ENCODE measurements around the gene NPAS1. TPM values are rescaled to one million over a fixed set of nuclear protein-coding genes. Genes with fewer than 3 reads are reported as not detected.

The NPAS1 gene
- total RNA-seq, 4 donors from 2014 or later: 0.44 TPM; not detected in 3

DNA sequence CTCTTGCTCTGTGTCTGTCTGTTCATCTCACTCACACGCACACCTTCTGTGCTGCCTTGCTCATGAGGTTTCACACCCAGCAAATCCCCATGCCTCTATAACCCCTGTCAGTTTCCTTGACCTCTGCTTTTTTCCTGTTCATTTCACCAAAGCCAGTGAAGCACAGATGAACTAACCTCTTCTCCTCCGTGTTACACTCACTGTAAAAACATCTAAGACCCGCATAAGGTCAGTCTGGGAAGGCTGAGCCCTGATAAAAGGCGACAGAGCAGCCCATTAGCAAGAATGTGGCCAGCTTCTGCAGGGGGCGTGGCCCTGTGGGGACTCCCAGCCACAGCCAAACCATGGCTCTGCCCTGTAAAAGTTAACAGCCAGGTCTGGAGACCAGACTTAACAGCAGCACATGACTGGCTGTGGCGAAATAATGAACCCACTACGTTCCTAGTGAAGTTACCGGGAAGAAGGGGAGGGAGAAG is 42.8 kb upstream of the NPAS1 start:
- TF ChIP-seq, protein P1, sequence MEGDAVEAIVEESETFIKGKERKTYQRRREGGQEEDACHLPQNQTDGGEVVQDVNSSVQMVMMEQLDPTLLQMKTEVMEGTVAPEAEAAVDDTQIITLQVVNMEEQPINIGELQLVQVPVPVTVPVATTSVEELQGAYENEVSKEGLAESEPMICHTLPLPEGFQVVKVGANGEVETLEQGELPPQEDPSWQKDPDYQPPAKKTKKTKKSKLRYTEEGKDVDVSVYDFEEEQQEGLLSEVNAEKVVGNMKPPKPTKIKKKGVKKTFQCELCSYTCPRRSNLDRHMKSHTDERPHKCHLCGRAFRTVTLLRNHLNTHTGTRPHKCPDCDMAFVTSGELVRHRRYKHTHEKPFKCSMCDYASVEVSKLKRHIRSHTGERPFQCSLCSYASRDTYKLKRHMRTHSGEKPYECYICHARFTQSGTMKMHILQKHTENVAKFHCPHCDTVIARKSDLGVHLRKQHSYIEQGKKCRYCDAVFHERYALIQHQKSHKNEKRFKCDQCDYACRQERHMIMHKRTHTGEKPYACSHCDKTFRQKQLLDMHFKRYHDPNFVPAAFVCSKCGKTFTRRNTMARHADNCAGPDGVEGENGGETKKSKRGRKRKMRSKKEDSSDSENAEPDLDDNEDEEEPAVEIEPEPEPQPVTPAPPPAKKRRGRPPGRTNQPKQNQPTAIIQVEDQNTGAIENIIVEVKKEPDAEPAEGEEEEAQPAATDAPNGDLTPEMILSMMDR (IDR thresholded peaks at IDR 0.05; ENCODE audit: low read depth): no peak

DNA sequence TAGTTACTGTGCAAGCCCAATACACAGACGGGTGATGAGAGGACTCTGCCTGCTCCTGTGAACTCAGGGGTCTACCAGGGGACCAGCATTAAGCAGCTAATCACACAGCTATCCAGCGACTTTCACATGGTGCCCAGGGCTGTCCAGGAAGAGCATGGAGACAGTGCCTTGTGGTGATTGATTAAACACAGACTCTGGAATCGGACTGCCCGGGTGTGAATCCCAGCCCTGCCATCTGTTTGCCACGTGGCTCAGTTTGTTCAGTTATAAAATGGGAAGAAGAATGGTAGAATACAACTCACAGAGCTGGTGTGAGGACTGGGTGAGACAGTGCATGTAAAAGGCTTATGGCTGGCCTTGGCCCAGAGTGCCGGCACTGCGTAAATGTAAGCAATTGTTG is 42.1 kb upstream of the NPAS1 start:
- TF ChIP-seq, protein P1 (IDR thresholded peaks at IDR 0.05; ENCODE audit: low read depth): no peak

DNA sequence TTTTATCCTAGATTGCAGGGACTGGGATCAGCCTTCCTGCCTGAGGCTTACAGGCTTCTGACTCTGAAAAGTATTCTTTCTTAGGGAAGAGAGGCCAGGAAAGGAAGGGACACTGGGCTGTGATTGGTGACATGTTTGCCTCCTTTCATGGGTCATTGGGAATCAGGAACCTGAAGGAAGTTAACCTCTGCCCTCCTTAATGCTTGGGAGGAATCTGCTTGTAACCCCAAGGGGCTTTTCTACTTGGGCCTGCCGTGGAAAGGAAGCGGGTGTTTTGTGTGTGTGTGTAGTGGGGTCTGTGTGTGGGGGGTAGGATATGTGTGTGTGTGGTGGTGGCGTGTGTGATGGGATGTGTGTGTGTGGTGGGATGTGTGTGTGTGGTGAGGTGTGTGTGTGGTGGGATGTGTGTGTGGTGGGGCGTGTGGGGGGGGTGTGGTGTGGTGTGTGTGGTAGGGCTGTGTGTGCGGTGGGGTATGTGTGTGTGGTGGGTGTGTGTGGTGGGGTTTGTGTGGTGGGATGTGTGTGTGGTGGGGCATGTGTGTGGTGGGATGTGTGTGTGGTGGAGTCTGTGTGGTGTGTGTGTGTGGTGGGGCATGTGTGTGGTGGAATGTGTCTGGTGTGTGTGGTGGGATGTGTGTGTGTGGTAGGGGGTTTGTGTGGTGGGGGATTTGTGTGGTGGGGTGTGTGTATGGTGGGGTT is 41.3 kb upstream of the NPAS1 start:
- TF ChIP-seq, protein P1 (IDR thresholded peaks at IDR 0.05; ENCODE audit: low read depth): no peak

DNA sequence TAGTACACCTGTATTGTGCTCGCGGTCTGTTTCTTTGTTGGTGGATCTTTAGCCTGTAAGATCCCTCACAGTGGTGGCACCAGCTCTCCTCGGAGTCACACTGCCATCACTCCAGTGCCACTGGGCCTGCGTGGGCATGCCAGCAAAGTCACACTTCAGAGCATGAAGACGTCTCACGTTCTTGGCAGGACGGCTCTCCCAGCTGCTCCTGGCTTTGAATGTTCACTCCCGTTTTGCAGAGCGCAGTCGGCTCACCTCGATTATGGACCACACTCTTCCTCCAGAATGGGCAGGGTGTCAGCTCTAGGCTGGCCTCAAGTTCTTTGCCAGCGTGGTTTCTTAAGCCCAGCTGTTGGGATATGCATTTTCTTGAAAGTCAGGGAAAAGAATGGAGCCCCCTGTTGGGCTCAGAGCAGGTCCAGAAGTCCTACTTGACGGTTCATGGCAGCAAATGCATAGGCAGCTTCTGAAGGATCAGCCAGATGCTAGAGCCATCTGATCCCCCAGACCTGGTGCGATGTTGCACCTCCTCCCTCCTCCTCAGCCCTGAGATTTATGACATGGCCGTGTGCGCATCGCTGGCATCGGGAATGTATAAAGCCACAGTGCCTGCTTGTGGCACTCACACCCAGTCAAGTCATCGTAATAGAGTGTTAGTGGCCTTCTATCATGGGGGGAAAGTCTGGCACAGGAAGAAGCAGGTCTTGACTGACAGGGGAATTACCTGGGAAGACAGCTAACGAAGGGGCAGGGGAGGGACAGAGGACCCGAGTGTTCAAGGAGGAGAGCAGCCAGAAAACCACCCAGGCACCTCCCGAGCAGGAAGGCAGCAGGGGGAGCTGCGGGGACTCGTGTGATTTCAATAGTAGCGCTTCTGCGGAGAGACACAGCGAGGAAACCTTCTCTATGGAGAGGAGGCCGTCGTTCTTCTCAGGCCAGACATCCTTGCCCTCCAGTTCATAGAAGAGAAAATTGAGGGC is 40.2 kb upstream of the NPAS1 start:
- TF ChIP-seq, protein P1 (IDR thresholded peaks at IDR 0.05; ENCODE audit: low read depth): no peak

DNA sequence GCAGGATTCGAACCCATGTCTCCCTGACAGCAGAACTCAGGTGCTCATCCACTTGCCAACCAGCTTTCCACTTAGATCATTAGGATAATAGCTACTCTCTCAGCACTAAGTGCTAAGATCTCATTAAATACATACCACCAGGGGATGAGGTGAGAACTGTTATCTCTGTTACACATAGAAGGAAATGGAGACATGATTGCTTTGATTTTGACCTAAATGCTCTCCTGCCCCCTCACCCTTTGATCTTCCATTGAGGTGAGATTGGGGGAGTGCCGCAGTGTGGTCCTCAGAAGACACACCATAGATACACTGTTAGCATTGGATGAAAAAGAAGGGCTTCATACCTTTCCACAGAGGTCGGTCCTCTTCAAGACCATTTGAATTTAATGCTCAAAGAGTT is 38.9 kb upstream of the NPAS1 start:
- TF ChIP-seq, protein P1 (IDR thresholded peaks at IDR 0.05; ENCODE audit: low read depth): no peak

DNA sequence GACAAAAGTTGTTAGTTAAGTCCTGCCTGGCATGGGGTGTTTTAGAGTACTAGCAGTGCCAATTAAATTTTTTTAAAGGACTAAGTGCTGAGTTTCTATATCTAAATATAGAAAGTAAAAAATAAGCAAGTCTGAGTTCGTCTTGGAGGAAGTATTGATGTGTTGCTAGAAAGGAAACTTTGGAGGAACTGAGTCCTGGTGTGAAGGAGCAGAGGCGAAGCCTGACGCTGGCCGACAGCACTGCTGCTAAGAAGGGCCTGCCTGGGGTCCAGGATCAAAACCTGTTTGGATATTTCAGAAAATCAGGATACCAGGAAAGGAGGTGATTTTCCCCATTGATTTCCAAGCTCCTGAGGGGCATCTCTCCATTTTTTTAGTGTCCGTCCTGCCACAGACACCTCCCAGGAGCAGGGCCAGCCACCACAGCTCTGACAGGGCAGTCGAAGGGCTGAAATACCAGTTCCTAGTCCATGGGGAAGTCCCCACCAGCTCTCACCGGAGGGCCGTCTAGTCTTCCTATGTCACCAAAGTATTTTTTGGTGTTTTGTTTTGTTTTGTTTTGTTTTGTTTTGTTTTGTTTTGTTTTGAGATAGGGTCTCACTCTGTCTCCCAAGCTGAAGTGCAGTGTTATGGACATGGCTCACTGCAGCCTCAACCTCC is 38.2 kb upstream of the NPAS1 start:
- TF ChIP-seq, protein P1 (IDR thresholded peaks at IDR 0.05; ENCODE audit: low read depth): no peak
